HCT116 (cell line): Measurements from ENCODE around the gene CBFA2T3. TPM values are rescaled to one million over a fixed set of nuclear protein-coding genes. Genes with fewer than 3 reads are reported as not detected.
A peak's percentile ranks its signal among the peaks of the same experiment; 100 is the strongest.

Experiments
- ATAC-seq: fragments of 200-7000 bp; cut with Tn5 transposase; 2 replicates; pipeline ENCODE4 v1.9.1; 2020; ENCODE audit warnings: mild to moderate bottlenecking, moderate library complexity
- BruUV-seq: library from RNA; stranded (reverse); fragments of 400-500 nt; replicated peaks from 2 replicates; lab custom pipeline; 2021; lab: Mats Ljungman, UMichigan
- CTCF ChIA-PET: fragments of 300-600 bp; sonication (Branson Sonifier 250); formaldehyde crosslinking; loops from one replicate; lab custom pipeline; 2021; ENCODE audit warnings: antibody characterized with exemption; lab: Charles Lee
- POLR2A ChIA-PET: fragments of 300-600, 350-600 bp; sonication (Branson Sonifier 250); formaldehyde crosslinking; loops from one replicate; lab custom pipeline; 2021; ENCODE audit warnings: antibody characterized with exemption; lab: Charles Lee
- RAD21 ChIA-PET, 2 experiments: fragments of 300-600 bp; sonication (Branson Sonifier 250); formaldehyde crosslinking; loops; one replicate each; lab custom pipeline; 2023; ENCODE audit warnings: low total read pairs in 2 of 2; ENCODE audit not compliant: uncharacterized antibody in 2 of 2, unreplicated experiment in 2 of 2, low non-redundant PET in 1 of 2; lab: Charles Lee
- DNase-seq: peaks from one replicate; pipeline ENCODE4 v3.0.0-alpha.2; 2010; ENCODE audit warnings: low read depth, low spot score
- H2AFZ ChIP-seq: fragments of 200-600 bp; shearing (Covaris generic), sonication (generic); 2 replicates; pipeline ENCODE4 v1.6.1; 2017; ENCODE audit warnings: low read depth, mixed run types, mixed read lengths, antibody characterized with exemption, low read length; ENCODE audit not compliant: poor library complexity, severe bottlenecking
- H3K27ac ChIP-seq: 2 replicates; pipeline ENCODE4 v1.5.1; 2012; ENCODE audit warnings: low read depth, low read length
- H3K27me3 ChIP-seq: fragments of 200-600 bp; sonication (generic); 2 replicates; pipeline ENCODE4 v1.6.1; 2016; ENCODE audit warnings: mixed run types, low read length, mixed read lengths; ENCODE audit not compliant: insufficient read depth
- H3K36me3 ChIP-seq, 2 experiments: fragments of 200-500 bp in 1 of 2; fragments of 200-600 bp in 1 of 2; sonication (Bioruptor generic) in 1 of 2; sonication (generic) in 1 of 2; 2 replicates each; pipeline versions ENCODE4 v1.5.1 to v1.6.1; 2014 to 2016; ENCODE audit warnings: low read length in 2 of 2, inconsistent platforms in 1 of 2, mixed read lengths in 1 of 2, mixed run types in 1 of 2; ENCODE audit not compliant: insufficient read depth in 2 of 2, control insufficient read depth in 1 of 2
- H3K4me1 ChIP-seq, 2 experiments: fragments of 200-600 bp in 1 of 2; sonication (generic) in 1 of 2; 2 replicates each; pipeline versions ENCODE4 v1.5.1 to v1.6.1; 2012 to 2017; ENCODE audit warnings: low read length in 2 of 2, inconsistent platforms in 1 of 2, mild to moderate bottlenecking in 1 of 2, mixed read lengths in 1 of 2, mixed run types in 1 of 2, moderate library complexity in 1 of 2; ENCODE audit not compliant: insufficient read depth in 2 of 2, control insufficient read depth in 1 of 2
- H3K4me2 ChIP-seq: fragments of 200-600 bp; sonication (generic); 2 replicates; pipeline ENCODE4 v1.6.1; 2017; ENCODE audit warnings: mixed run types, low read length, mixed read lengths
- H3K4me3 ChIP-seq, 2 experiments: fragments of 200-600 bp in 1 of 2; sonication (generic) in 1 of 2; replicated peaks in 1 of 2; 2 replicates each; pipeline ENCODE4 v1.5.1; 2011 to 2016; ENCODE audit warnings: low read length in 2 of 2, control low read depth in 1 of 2, low read depth in 1 of 2, mild to moderate bottlenecking in 1 of 2, mixed read lengths in 1 of 2, mixed run types in 1 of 2
- H3K79me2 ChIP-seq: fragments of 200-600 bp; sonication (generic); 2 replicates; pipeline ENCODE4 v1.6.1; 2017; ENCODE audit warnings: mild to moderate bottlenecking, mixed run types, low read length, moderate library complexity, mixed read lengths; ENCODE audit not compliant: insufficient read depth
- H3K9ac ChIP-seq: fragments of 200-600 bp; sonication (generic); 2 replicates; pipeline ENCODE4 v1.6.1; 2016; ENCODE audit warnings: low read length, mixed read lengths
- H3K9me2 ChIP-seq: fragments of 200-600 bp; sonication (generic), shearing (Covaris generic); 2 replicates; pipeline ENCODE4 v1.6.1; 2017; ENCODE audit warnings: mixed run types, mild to moderate bottlenecking, moderate library complexity; ENCODE audit not compliant: insufficient read depth
- H3K9me3 ChIP-seq, 2 experiments: fragments of 200-500 bp in 1 of 2; fragments of 200-600 bp in 1 of 2; sonication (Bioruptor generic) in 1 of 2; sonication (generic) in 1 of 2; 2 replicates each; pipeline ENCODE4 v1.6.1; 2014 to 2017; ENCODE audit warnings: low read length in 2 of 2, mixed read lengths in 2 of 2, inconsistent platforms in 1 of 2, low read depth in 1 of 2, mild to moderate bottlenecking in 1 of 2, mixed run types in 1 of 2, moderate library complexity in 1 of 2; ENCODE audit not compliant: control insufficient read depth in 1 of 2, insufficient read depth in 1 of 2
- H4K20me1 ChIP-seq: fragments of 200-600 bp; sonication (generic), shearing (Covaris generic); 2 replicates; pipeline ENCODE4 v1.6.1; 2017; ENCODE audit warnings: mixed run types, mild to moderate bottlenecking, moderate library complexity; ENCODE audit not compliant: insufficient read depth
- CBX3 ChIP-seq: IDR thresholded peaks from 2 replicates; pipeline ENCODE4 v1.6.1; 2012; ENCODE audit warnings: low read depth
- CEBPB ChIP-seq: IDR thresholded peaks from 2 replicates; pipeline ENCODE4 v1.6.1; 2012; ENCODE audit warnings: low read depth
- CTCF ChIP-seq, 3 experiments: fragments of 200-600 bp in 1 of 3; sonication (generic) in 1 of 3; IDR thresholded peaks in 2 of 3; conservative IDR thresholded peaks in 1 of 3; 2 replicates each; pipeline ENCODE4 v1.5.1; 2012 to 2017; ENCODE audit warnings: low read depth in 2 of 3, low read length in 2 of 3, antibody characterized with exemption in 1 of 3, borderline replicate concordance in 1 of 3, control low read depth in 1 of 3, mild to moderate bottlenecking in 1 of 3, mixed read lengths in 1 of 3, mixed run types in 1 of 3, moderate library complexity in 1 of 3; ENCODE audit not compliant: insufficient read depth in 1 of 3
- EGR1 ChIP-seq: IDR thresholded peaks from 2 replicates; pipeline ENCODE4 v1.6.1; 2012; ENCODE audit warnings: low read depth
- ELF1 ChIP-seq: IDR thresholded peaks from 2 replicates; pipeline ENCODE4 v1.6.1; 2012; ENCODE audit warnings: low read depth, borderline replicate concordance
- POLR2A ChIP-seq: IDR thresholded peaks from 2 replicates; pipeline ENCODE4 v1.7.0; 2011; ENCODE audit warnings: borderline replicate concordance; ENCODE audit not compliant: insufficient read depth, insufficient read length; ENCODE audit errors: extremely low read depth
- POLR2AphosphoS5 ChIP-seq: IDR thresholded peaks from 2 replicates; pipeline ENCODE4 v1.6.1; 2011; ENCODE audit warnings: mild to moderate bottlenecking, low read depth, low read length, moderate library complexity
- intact Hi-C: fragments of 100-400 bp; cut with micrococcal nuclease; formaldehyde crosslinking; loops from 2 replicates; pipeline ENCODE4 v1.10.0; 2022
- total RNA-seq: library from RNA; stranded (reverse); gene quantifications from one replicate; pipeline ENCODE4 v1.2.1, GENCODE V29; 2021; ENCODE audit not compliant: unreplicated experiment
- TF ChIP-seq, protein P1 (sequence below): IDR thresholded peaks from 2 replicates; pipeline ENCODE4 v1.6.1; 2012; ENCODE audit warnings: low read depth

Gene CBFA2T3
- total RNA-seq, 1 experiment from 2014 or later = 19.1 TPM

DNA sequence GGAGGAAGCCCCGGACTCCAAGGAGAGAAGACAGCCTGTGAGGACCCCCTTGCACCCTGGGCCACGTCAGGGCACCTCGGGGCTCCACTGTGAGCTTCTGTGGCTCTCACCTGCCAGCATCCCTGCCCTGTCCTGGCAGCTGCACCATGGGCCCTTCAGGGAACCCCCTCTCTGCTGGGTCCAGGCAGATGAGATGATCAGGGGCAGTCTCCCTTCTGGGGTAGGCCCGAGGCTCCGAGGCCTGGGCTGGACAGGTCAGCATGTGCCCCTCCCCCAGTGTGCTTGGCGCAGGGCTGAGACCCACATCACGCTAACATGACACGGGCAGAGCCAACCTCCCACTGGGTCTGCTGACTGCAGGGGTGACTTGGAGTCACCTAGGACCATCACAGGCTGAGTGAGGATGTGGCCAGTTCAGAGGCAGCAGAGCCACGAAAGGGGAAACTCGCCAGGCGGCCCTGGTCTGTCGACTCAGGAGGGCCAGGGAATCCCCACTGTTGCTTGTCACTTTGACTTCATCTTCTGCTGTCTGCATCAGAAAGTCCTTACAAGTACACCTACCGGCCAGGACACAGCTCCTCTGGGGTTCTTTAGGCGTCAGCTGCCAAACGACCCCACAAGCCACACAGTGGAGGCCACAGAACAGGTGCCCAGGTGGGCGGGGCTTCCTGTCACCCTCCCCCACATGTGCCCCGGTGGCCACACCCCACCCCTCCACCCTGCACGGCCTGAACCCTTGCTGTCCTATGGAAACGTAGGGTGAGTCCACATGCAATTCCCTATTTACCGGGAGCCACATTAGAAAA is 122.5 kb downstream of the CBFA2T3 start:
- Histone ChIP-seq H4K20me1 (no peaks in the 10 kb centered on the region), H3K79me2 (peaks cover 29% of the 10 kb centered on the region), H2AFZ (no peak overlapping the region), H3K27ac (no peak overlapping the region; the same call in 1 of the 2 replicates), H3K9me3 (no peaks in the 10 kb centered on the region), H3K4me1 (peaks cover 19 to 26% of the 10 kb centered on the region in 2 experiments), H3K36me3 (peaks cover 9% of the 10 kb centered on the region in 2 experiments; a peak in 3 of 4 replicates), H3K4me3 (no peak overlapping the region), H3K9me2 (no peaks in the 10 kb centered on the region), H3K27me3 (no peaks in the 10 kb centered on the region), H3K4me2 (peak overlapping the region; percentile 22; the same call in 1 of the 2 replicates), H3K9ac (no peak overlapping the region)
- ChIA-PET POLR2A (no interaction called here), RAD21 (interaction anchor here in 1 of 2 experiments (0.7 kb wide), 1 partner anchor 313 kb away, joined by 4 read pairs; no protein-coding TSS in a partner anchor), CTCF (no interaction called here)
- intact Hi-C loops = no loop called here
- TF ChIP-seq CBX3 (no peak), EGR1 (no peak), ELF1 (no peak), POLR2A (no peak), POLR2AphosphoS5 (0 out of 2 replicates have a peak, but pooled peaks have one; percentile 24), CTCF (IDR thresholded peaks at IDR 0.05 in 2 of 3, conservative IDR thresholded peaks at IDR 0.05 in 1 of 3; ENCODE audit: borderline replicate concordance in 1 of 3, insufficient read depth in 1 of 3, low read depth in 2 of 3, low read length in 2 of 3) (no peak), CEBPB (no peak)
- TF ChIP-seq, protein P1, sequence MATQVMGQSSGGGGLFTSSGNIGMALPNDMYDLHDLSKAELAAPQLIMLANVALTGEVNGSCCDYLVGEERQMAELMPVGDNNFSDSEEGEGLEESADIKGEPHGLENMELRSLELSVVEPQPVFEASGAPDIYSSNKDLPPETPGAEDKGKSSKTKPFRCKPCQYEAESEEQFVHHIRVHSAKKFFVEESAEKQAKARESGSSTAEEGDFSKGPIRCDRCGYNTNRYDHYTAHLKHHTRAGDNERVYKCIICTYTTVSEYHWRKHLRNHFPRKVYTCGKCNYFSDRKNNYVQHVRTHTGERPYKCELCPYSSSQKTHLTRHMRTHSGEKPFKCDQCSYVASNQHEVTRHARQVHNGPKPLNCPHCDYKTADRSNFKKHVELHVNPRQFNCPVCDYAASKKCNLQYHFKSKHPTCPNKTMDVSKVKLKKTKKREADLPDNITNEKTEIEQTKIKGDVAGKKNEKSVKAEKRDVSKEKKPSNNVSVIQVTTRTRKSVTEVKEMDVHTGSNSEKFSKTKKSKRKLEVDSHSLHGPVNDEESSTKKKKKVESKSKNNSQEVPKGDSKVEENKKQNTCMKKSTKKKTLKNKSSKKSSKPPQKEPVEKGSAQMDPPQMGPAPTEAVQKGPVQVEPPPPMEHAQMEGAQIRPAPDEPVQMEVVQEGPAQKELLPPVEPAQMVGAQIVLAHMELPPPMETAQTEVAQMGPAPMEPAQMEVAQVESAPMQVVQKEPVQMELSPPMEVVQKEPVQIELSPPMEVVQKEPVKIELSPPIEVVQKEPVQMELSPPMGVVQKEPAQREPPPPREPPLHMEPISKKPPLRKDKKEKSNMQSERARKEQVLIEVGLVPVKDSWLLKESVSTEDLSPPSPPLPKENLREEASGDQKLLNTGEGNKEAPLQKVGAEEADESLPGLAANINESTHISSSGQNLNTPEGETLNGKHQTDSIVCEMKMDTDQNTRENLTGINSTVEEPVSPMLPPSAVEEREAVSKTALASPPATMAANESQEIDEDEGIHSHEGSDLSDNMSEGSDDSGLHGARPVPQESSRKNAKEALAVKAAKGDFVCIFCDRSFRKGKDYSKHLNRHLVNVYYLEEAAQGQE = no peak
- no TSS peak for BruUV-seq
- DNase-seq (no peak), ATAC-seq (no peak)
